ENCODE measurements around the gene SEH1L. TPM values are rescaled to one million over a fixed set of nuclear protein-coding genes. Genes with fewer than 3 reads are reported as not detected.
A peak's percentile ranks its signal among the peaks of the same experiment; 100 is the strongest.
"Not testable (repeated sequence)": the region's sequence is repeated elsewhere in the genome, so short reads cannot be mapped to it uniquely, and the experiment has no call there.

The SEH1L gene
- total RNA-seq, 2 experiments from 2014 or later, result 100 to 107 TPM

GRCh38 chr18:12975488-12975887 lies 27.7 kb downstream of the SEH1L start:
- intact Hi-C loops (cut with DNase I, micrococcal nuclease), result no loop called here
- Mint-ChIP-seq H3K27ac (peak overlapping the region; percentile 6), H3K9me3 (ENCODE audit: low read depth) (no peaks in the 10 kb centered on the region), H3K27me3 (no peaks in the 10 kb centered on the region), H3K36me3 (ENCODE audit: low read depth) (peaks cover 39% of the 10 kb centered on the region), H3K4me3 (no peak overlapping the region), H3K4me1 (peaks cover 6% of the 10 kb centered on the region)
- DNase-seq, result no peak
- ChIA-PET CTCF (interaction anchor here (0.7 kb wide), 1 partner anchor 252 kb away, joined by 3 read pairs; no protein-coding TSS in a partner anchor), POLR2A (no interaction called here)
- ATAC-seq, result no peak

DNA sequence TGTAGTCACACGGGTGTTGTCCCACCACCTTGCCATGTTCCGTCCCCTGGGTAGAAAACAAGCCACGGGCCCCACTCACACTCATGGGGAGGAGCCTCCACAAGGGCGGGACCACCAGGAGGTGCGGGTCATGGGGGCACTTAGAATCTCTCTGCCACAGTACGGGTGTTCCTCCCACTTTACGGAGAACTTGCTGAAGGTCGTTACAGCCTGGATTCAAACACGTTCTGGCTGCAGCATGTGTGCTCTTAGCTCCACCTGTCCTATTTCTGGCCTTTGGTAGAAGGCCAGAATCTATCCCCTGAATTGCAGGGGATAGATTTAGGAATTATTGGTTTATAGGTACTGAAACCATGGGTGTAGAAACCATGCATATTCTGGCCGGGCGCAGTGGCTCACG lies 28.5 kb downstream of the SEH1L start:
- Mint-ChIP-seq H3K27me3 (no peaks in the 10 kb centered on the region), H3K36me3 (ENCODE audit: low read depth) (peaks cover 35% of the 10 kb centered on the region), H3K27ac (no peak overlapping the region), H3K4me1 (peaks cover 6% of the 10 kb centered on the region), H3K4me3 (no peak overlapping the region), H3K9me3 (ENCODE audit: low read depth) (no peaks in the 10 kb centered on the region)
- CTCF ChIA-PET, result no interaction called here
- intact Hi-C loops (cut with DNase I, micrococcal nuclease), result no loop called here
- DNase-seq, result no peak
- no peak for ATAC-seq
- POLR2A ChIA-PET, result no interaction called here

GRCh38 chr18:12980065-12980464 lies 32.3 kb downstream of the SEH1L start:
- ATAC-seq, CTCF ChIA-PET: not testable (repeated sequence)

GRCh38 chr18:12989397-12990122 lies 41.7 kb downstream of the SEH1L start:
- H3K4me1 Mint-ChIP-seq, result peaks cover 21% of the 10 kb centered on the region
- peak overlapping the region; percentile 87 for H3K4me3 Mint-ChIP-seq
- ATAC-seq (no peak), DNase-seq (no peak)
- POLR2A ChIA-PET, result interaction anchor here (0.6 to 1.7 kb wide), 2 partner anchors 11 to 682 kb away, joined by 3 read pairs; no protein-coding TSS in a partner anchor
- intact Hi-C loops (cut with DNase I, micrococcal nuclease), result loop anchor here (2.0 to 10.0 kb wide), 4 partner anchors 147 to 625 kb away; partner anchors contain the start of genes CEP76 (in 1 of the 2) and PSMG2 (in 1 of the 2)
- peak overlapping the region; percentile 93 for H3K27ac Mint-ChIP-seq
- peaks cover 21% of the 10 kb centered on the region for H3K36me3 Mint-ChIP-seq (ENCODE audit: low read depth)
- H3K9me3 Mint-ChIP-seq (ENCODE audit: low read depth), result no peaks in the 10 kb centered on the region
- H3K27me3 Mint-ChIP-seq, result no peaks in the 10 kb centered on the region
- CTCF ChIA-PET, result interaction anchor here (0.6 to 1.2 kb wide), 3 partner anchors 9 to 268 kb away, joined by 3 to 4 read pairs (median 3); no protein-coding TSS in a partner anchor

More at GRCh38 chr18:12980065-12980464, 32.3 kb downstream of the SEH1L start:
- H3K9me3 Mint-ChIP-seq (ENCODE audit: low read depth); H3K27ac Mint-ChIP-seq; POLR2A ChIA-PET; DNase-seq; H3K27me3 Mint-ChIP-seq; H3K4me1 Mint-ChIP-seq; H3K4me3 Mint-ChIP-seq; intact Hi-C loops (cut with DNase I, micrococcal nuclease): not testable (repeated sequence)
- peaks cover 31% of the 10 kb centered on the region for H3K36me3 Mint-ChIP-seq (ENCODE audit: low read depth)

GRCh38 chr18:12990123-12990475 lies 42.3 kb downstream of the SEH1L start:
- ATAC-seq (no peak), DNase-seq (peak; percentile 60)
- peaks cover 21% of the 10 kb centered on the region for H3K4me1 Mint-ChIP-seq
- ChIA-PET POLR2A (interaction anchor here (1.5 to 1.7 kb wide), 2 partner anchors 10 to 42 kb away, joined by 3 to 11 read pairs; partner anchors contain the start of gene SEH1L), CTCF (interaction anchor here (0.6 kb wide), 1 partner anchor 268 kb away, joined by 3 read pairs; no protein-coding TSS in a partner anchor)
- no peaks in the 10 kb centered on the region for H3K9me3 Mint-ChIP-seq (ENCODE audit: low read depth)
- intact Hi-C loops (cut with DNase I, micrococcal nuclease), result loop anchor here (2.0 to 10.0 kb wide), 4 partner anchors 147 to 625 kb away; partner anchors contain the start of genes CEP76 (in 1 of the 2) and PSMG2 (in 1 of the 2)
- H3K4me3 Mint-ChIP-seq, result peak overlapping the region; percentile 87
- peaks cover 19% of the 10 kb centered on the region for H3K36me3 Mint-ChIP-seq (ENCODE audit: low read depth)
- peak overlapping the region; percentile 93 for H3K27ac Mint-ChIP-seq
- H3K27me3 Mint-ChIP-seq, result no peaks in the 10 kb centered on the region

- Mint-ChIP-seq H3K27ac (peak overlapping the region; percentile 93), H3K4me3 (peak overlapping the region; percentile 87)
- CTCF ChIA-PET, result interaction anchor here (0.6 to 1.4 kb wide), 8 partner anchors 9 to 288 kb away, joined by 3 to 7 read pairs (median 3); no protein-coding TSS in a partner anchor
Measured at GRCh38 chr18:12990641-12990966, 42.8 kb downstream of the SEH1L start.

DNA sequence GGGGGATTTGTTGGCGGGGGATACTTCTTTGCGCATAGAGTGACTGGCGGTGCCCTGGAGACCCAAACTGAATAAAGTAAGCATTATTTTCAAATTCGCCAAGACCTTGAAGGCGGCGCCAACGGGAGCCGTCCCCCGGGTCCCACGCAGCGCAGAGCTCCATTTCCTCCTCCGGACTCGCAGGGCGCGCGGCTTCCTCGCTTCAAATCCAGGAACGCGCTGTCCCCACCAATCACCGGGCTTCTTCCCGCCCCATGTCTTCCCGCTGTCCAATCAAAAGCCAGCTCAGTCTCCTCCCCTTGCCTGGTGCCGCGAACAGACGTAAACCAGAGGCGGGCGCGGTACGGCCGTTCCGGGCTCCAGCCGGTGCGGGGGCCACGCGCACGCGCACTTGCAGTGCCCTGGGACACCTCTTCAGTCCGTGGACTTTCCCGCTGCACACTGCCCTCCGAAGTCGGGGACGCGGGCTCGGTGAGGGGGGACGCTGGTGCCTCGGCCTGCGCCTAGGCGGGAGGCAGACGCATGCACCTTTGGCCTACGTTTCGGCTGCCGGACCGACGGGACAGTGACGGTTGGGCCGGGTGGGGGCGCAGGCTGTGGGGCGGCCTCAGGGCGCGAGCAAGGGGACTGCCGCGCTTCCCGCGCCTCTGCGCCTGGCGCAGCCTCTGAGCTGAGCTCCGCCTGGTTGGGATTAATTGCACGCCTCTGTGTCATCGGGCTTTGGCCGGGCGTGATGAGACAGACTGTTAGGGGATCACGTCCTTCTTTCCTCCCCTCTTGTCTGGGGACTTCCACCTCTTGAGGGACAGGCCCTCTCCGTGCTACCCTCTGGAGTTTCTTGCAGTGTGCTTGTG lies 43.4 kb downstream of the SEH1L start, which contains the start of gene CEP192:
Gene CEP192 (plus strand): TSS at position 396 of the 854 bp plus-strand sequence. CDS start 8,063 bp downstream, outside the sequence.
- H3K27me3 Mint-ChIP-seq, result no peaks in the 10 kb centered on the region
- H3K4me3 Mint-ChIP-seq, result peak within 1 kb of the TSS; percentile 87
- CTCF ChIA-PET, result interaction anchor here (0.6 to 1.4 kb wide), 10 partner anchors 9 to 559 kb away, joined by 3 to 7 read pairs (median 3); no protein-coding TSS in a partner anchor

More at GRCh38 chr18:12990641-12990966, 42.8 kb downstream of the SEH1L start:
- no peak for ATAC-seq
- H3K9me3 Mint-ChIP-seq (ENCODE audit: low read depth), result no peaks in the 10 kb centered on the region
- H3K27me3 Mint-ChIP-seq, result no peaks in the 10 kb centered on the region
- POLR2A ChIA-PET, result interaction anchor here (0.6 to 1.7 kb wide), 17 partner anchors 9 to 613 kb away, joined by 3 to 11 read pairs (median 4); partner anchors contain the start of genes AFG3L2, CEP76, PSMG2 and PTPN2
- peaks cover 21% of the 10 kb centered on the region for H3K4me1 Mint-ChIP-seq
- no peak for DNase-seq
- peaks cover 16% of the 10 kb centered on the region for H3K36me3 Mint-ChIP-seq (ENCODE audit: low read depth)
- intact Hi-C loops (cut with DNase I, micrococcal nuclease), result loop anchor here (2.0 to 10.0 kb wide), 4 partner anchors 146 to 624 kb away; partner anchors contain the start of genes CEP76 (in 1 of the 2) and PSMG2 (in 1 of the 2)

DNA sequence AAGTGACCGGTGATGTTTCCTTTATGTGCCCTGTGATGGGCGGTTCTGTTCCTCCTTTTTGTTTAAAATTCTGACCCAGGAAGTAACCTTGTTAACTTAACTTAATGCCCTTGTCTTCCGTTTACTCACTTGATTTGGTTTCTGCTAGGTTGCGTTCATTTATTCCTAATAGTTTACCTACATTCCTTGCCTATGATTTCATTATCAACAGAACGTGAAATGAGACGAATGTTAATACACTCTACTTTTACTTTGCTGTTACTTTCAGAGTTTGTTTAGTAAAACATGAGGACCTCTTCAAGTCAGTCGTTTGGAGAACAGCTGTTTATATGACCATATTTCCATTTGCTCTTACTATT lies 44.0 kb downstream of the SEH1L start:
- intact Hi-C loops (cut with DNase I, micrococcal nuclease), result loop anchor here (1.0 to 10.0 kb wide), 12 partner anchors 43 to 735 kb away; partner anchors contain the start of genes CEP76 (in 2 of the 2), AFG3L2 (in 1 of the 2), FAM210A (in 1 of the 2) and PSMG2 (in 1 of the 2)
- peak overlapping the region; percentile 87 for H3K4me3 Mint-ChIP-seq
- no peaks in the 10 kb centered on the region for H3K27me3 Mint-ChIP-seq
- ATAC-seq (no peak), DNase-seq (no peak)
- POLR2A ChIA-PET, result interaction anchor here (1.0 to 1.4 kb wide), 10 partner anchors 8 to 614 kb away, joined by 3 to 6 read pairs (median 4); partner anchors contain the start of genes AFG3L2, CEP76 and PSMG2
- H3K4me1 Mint-ChIP-seq, result peaks cover 21% of the 10 kb centered on the region
- CTCF ChIA-PET, result interaction anchor here (1.4 kb wide), 2 partner anchors 8 to 46 kb away, joined by 3 to 4 read pairs; no protein-coding TSS in a partner anchor
- H3K9me3 Mint-ChIP-seq (ENCODE audit: low read depth), result no peaks in the 10 kb centered on the region
- H3K36me3 Mint-ChIP-seq (ENCODE audit: low read depth), result peaks cover 14% of the 10 kb centered on the region
- H3K27ac Mint-ChIP-seq, result peak overlapping the region; percentile 93

More for the DNA sequence above, 43.4 kb downstream of the SEH1L start, which contains the start of gene CEP192:
- POLR2A ChIA-PET, result interaction anchor here (0.6 to 1.5 kb wide), 20 partner anchors 9 to 614 kb away, joined by 3 to 11 read pairs (median 4); partner anchors contain the start of genes AFG3L2, CEP76, PSMG2 and PTPN2
- Mint-ChIP-seq H3K27ac (peak within 1 kb of the TSS; percentile 93), H3K9me3 (ENCODE audit: low read depth) (no peaks in the 10 kb centered on the region), H3K4me1 (peaks cover 21% of the 10 kb centered on the region), H3K36me3 (ENCODE audit: low read depth) (peaks cover 16% of the 10 kb centered on the region)
- DNase-seq, result peak; percentile 98
- intact Hi-C loops (cut with DNase I, micrococcal nuclease), result loop anchor here (1.0 to 10.0 kb wide), 12 partner anchors 43 to 735 kb away; partner anchors contain the start of genes CEP76 (in 2 of the 2), AFG3L2 (in 1 of the 2), FAM210A (in 1 of the 2) and PSMG2 (in 1 of the 2)
- peak; percentile 90 for ATAC-seq

DNA sequence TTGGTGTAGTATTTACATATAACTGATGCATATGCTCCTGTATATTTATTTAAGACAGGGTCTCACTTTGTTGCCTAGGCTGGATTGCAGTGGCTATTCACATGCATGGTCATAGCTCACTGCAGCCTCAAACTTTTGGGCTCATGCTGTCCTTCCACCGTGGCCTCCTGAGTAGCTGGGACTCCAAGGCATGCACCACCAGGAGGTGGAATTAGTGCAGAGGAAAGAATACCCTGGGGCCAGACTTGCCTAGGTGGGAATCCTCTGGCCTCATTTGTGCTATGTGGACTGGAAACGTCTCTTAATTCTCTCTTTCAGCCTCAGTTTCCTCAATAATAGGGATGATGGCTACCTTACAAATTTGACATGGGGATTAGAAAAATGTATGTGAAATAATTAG lies 45.6 kb downstream of the SEH1L start:
- Mint-ChIP-seq H3K36me3 (ENCODE audit: low read depth) (peaks cover 13% of the 10 kb centered on the region), H3K9me3 (ENCODE audit: low read depth) (no peaks in the 10 kb centered on the region), H3K4me3 (no peak overlapping the region), H3K27ac (no peak overlapping the region), H3K27me3 (no peaks in the 10 kb centered on the region), H3K4me1 (peaks cover 26% of the 10 kb centered on the region)
- DNase-seq (no peak), ATAC-seq (no peak)
- POLR2A ChIA-PET, result no interaction called here
- intact Hi-C loops (cut with DNase I, micrococcal nuclease), result loop anchor here (5.0 to 10.0 kb wide), 2 partner anchors 291 to 621 kb away; partner anchors contain the start of genes CEP76 (in 1 of the 2) and PSMG2 (in 1 of the 2)
- CTCF ChIA-PET, result no interaction called here

DNA sequence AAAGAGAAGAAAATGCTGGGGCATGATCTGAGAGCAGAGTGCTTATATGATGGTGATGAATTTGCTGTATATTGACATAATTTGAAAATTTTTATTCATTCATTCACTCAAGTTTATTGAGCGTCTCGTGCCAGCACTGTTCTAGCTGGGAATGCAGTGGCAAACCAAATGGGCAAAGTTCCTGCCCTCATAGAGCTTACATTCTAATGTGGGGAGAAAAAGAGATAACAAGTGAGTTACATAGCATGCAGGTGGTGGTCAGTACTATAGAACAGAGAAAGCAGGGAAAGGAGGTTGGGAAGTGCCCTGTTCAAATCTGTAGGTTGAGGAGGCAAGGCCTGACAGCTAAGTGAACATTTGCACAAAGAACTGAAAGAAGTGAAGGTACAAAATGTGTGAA lies 47.6 kb downstream of the SEH1L start:
- intact Hi-C loops (cut with DNase I, micrococcal nuclease), result loop anchor here in 1 of 2 experiments (10.0 kb wide), 1 partner anchor 619 kb away; no protein-coding TSS in a partner anchor
- POLR2A ChIA-PET, result interaction anchor here (0.7 kb wide), 1 partner anchor 270 kb away, joined by 4 read pairs; no protein-coding TSS in a partner anchor
- ATAC-seq, result no peak

More for the DNA sequence above, 47.6 kb downstream of the SEH1L start:
- H3K27me3 Mint-ChIP-seq, result no peaks in the 10 kb centered on the region
- CTCF ChIA-PET, result interaction anchor here (0.7 kb wide), 2 partner anchors 59 to 145 kb away, joined by 3 to 5 read pairs; no protein-coding TSS in a partner anchor
- H3K4me3 Mint-ChIP-seq, result no peak overlapping the region
- H3K4me1 Mint-ChIP-seq, result peaks cover 25% of the 10 kb centered on the region
- no peak overlapping the region for H3K27ac Mint-ChIP-seq
- no peaks in the 10 kb centered on the region for H3K9me3 Mint-ChIP-seq (ENCODE audit: low read depth)
- no peak for DNase-seq
- H3K36me3 Mint-ChIP-seq (ENCODE audit: low read depth), result peaks cover 13% of the 10 kb centered on the region

All from activated CD4-positive, alpha-beta T cell treated with anti-CD3 and anti-CD28 coated beads for 36 hours (primary cell).